Esophagus muscularis mucosa (tissue), 3 donors: ENCODE data around the gene COBL.

Experiments
- POLR2A ChIP-seq: fragments of 450-650 bp; IDR thresholded peaks from one replicate; pipeline ENCODE4 v1.6.1; 2017; ENCODE audit warnings: antibody characterized with exemption, moderate library complexity, mild to moderate bottlenecking, low read depth
- POLR2AphosphoS5 ChIP-seq, 2 donors: sonication (generic); formaldehyde crosslinking; IDR thresholded peaks; one replicate each; pipeline ENCODE4 v1.6.1; 2017; ENCODE audit warnings: antibody characterized with exemption in 2 of 2
- TF ChIP-seq, protein P1 (sequence below), 3 experiments: fragments of 200-600 bp in 2 of 3; fragments of 450-650 bp in 1 of 3; sonication (generic) in 2 of 3; IDR thresholded peaks; one replicate each; pipeline ENCODE4 v1.5.1; 2017 to 2019; ENCODE audit warnings: antibody characterized with exemption in 3 of 3, mild to moderate bottlenecking in 2 of 3, moderate library complexity in 1 of 3

DNA sequence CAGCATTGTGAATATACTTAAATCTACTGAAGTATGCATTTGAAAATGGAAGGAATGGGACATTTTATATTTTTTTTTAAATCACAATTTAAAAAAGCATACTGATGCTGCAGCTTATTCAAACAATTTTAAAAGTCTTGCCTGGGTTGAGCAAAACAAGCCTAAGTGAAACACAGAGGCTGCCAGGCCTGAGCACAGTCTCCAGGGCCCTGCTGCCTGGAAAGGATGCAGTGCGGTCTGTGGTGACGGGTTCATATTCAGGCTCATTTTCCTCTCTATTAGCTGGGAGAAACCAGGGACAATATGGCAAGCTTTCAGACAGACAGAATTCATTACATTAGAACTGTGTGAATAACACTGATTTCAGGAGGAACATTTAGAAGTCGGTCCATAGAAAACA lies 251.9 kb downstream of the COBL start:
- TF ChIP-seq, protein P1, sequence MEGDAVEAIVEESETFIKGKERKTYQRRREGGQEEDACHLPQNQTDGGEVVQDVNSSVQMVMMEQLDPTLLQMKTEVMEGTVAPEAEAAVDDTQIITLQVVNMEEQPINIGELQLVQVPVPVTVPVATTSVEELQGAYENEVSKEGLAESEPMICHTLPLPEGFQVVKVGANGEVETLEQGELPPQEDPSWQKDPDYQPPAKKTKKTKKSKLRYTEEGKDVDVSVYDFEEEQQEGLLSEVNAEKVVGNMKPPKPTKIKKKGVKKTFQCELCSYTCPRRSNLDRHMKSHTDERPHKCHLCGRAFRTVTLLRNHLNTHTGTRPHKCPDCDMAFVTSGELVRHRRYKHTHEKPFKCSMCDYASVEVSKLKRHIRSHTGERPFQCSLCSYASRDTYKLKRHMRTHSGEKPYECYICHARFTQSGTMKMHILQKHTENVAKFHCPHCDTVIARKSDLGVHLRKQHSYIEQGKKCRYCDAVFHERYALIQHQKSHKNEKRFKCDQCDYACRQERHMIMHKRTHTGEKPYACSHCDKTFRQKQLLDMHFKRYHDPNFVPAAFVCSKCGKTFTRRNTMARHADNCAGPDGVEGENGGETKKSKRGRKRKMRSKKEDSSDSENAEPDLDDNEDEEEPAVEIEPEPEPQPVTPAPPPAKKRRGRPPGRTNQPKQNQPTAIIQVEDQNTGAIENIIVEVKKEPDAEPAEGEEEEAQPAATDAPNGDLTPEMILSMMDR (IDR thresholded peaks at IDR 0.05): no peak
- TF ChIP-seq POLR2AphosphoS5 (IDR thresholded peaks at IDR 0.05) (no peak), POLR2A (no peak)
